OCI-LY3 (cell line): ENCODE results near the gene TMEM97.
"Not testable (repeated sequence)": the region's sequence is repeated elsewhere in the genome, so short reads cannot be mapped to it uniquely, and the experiment has no call there.

Source experiments
- H2AFZ ChIP-seq: fragments of 200-600, 300-600 bp; shearing (Covaris generic); 2 replicates; pipeline ENCODE4 v1.6.0; 2014; ENCODE audit warnings: antibody characterized with exemption, low read depth, low read length
- H3K27ac ChIP-seq: fragments of 200-600, 300-600 bp; sonication (generic); 2 replicates; pipeline ENCODE4 v1.5.1; 2014; ENCODE audit warnings: mild to moderate bottlenecking, low read length, moderate library complexity, mixed read lengths
- H3K27me3 ChIP-seq: fragments of 200-600, 300-600 bp; sonication (generic); 2 replicates; pipeline ENCODE4 v1.6.1; 2014; ENCODE audit warnings: low read depth, low read length, mixed read lengths
- H3K36me3 ChIP-seq: fragments of 200-600, 300-600 bp; sonication (generic); replicated peaks from 2 replicates; pipeline ENCODE3; 2014; ENCODE audit warnings: low read depth, low read length, mixed read lengths
- H3K4me1 ChIP-seq: fragments of 300-600, 200-600 bp; sonication (generic); 2 replicates; pipeline ENCODE4 v1.6.1; 2014; ENCODE audit warnings: low read length, mixed read lengths
- H3K4me2 ChIP-seq: fragments of 200-600, 300-600 bp; sonication (generic); 2 replicates; pipeline ENCODE4 v1.6.1; 2014; ENCODE audit warnings: low read length, mixed read lengths
- H3K4me3 ChIP-seq: fragments of 300-600, 200-600 bp; sonication (generic); 2 replicates; pipeline ENCODE4 v1.5.1; 2014; ENCODE audit warnings: antibody characterized with exemption, mild to moderate bottlenecking, low read length, moderate library complexity
- H3K79me2 ChIP-seq: fragments of 300-600, 200-600 bp; shearing (Covaris generic); 2 replicates; pipeline ENCODE4 v1.6.1; 2014; ENCODE audit warnings: mild to moderate bottlenecking, low read length, mixed read lengths
- H3K9ac ChIP-seq: fragments of 300-600, 200-600 bp; shearing (Covaris generic); 2 replicates; pipeline ENCODE4 v1.6.0; 2014; ENCODE audit warnings: mild to moderate bottlenecking, low read length, moderate library complexity
- H3K9me3 ChIP-seq: fragments of 200-600, 300-600 bp; shearing (Covaris generic); 2 replicates; pipeline ENCODE4 v1.6.1; 2014; ENCODE audit warnings: low read length, mixed read lengths; ENCODE audit not compliant: insufficient read depth
- H4K20me1 ChIP-seq: fragments of 200-600, 300-600 bp; sonication (generic); 2 replicates; pipeline ENCODE4 v1.6.1; 2016; ENCODE audit warnings: low read length, mixed read lengths; ENCODE audit not compliant: insufficient read depth
- CTCF ChIP-seq: fragments of 200-600, 300-600 bp; sonication (generic); IDR thresholded peaks from 2 replicates; pipeline ENCODE4 v1.5.1; 2014; ENCODE audit warnings: antibody characterized with exemption, low read length, low read depth
- EZH2phosphoT487 ChIP-seq: fragments of 200-600 bp; shearing (Covaris generic); IDR thresholded peaks from 2 replicates; pipeline ENCODE4 v1.6.1; 2018; ENCODE audit warnings: antibody characterized with exemption, mixed run types, low read depth

TMEM97 gene

DNA sequence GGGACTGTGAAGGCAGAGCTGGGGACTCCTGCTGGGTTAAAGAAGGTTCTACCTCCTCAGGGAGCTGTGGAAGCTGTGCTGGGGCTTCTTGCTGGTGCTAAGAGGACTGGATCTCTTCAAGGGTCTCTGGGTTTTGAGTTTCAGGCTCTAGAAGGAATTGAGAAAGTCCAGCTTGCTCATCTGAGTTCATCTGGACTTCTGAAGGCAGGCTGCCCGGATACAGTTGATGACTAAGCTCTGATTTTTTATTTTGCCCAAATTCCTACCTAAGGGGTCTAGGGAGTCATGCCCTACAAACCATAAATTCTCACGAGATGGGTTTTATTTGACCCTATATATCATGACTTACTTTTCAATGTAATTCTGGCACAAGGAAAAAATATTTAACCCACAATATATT, 46.8 kb upstream of the TMEM97 start:
- no peak for TF ChIP-seq EZH2phosphoT487
- TF ChIP-seq CTCF: no peak
- Histone ChIP-seq H3K27ac (no peak overlapping the region), H3K4me3 (no peak overlapping the region), H3K4me2 (no peak overlapping the region), H3K4me1 (no peaks in the 10 kb centered on the region), H3K27me3 (0 out of 2 replicates have a peak, but pooled peaks cover 5% of the 10 kb centered on the region), H3K36me3 (no peaks in the 10 kb centered on the region), H2AFZ (no peak overlapping the region), H3K9me3 (no peaks in the 10 kb centered on the region), H4K20me1 (no peaks in the 10 kb centered on the region), H3K9ac (no peak overlapping the region), H3K79me2 (no peaks in the 10 kb centered on the region)

DNA sequence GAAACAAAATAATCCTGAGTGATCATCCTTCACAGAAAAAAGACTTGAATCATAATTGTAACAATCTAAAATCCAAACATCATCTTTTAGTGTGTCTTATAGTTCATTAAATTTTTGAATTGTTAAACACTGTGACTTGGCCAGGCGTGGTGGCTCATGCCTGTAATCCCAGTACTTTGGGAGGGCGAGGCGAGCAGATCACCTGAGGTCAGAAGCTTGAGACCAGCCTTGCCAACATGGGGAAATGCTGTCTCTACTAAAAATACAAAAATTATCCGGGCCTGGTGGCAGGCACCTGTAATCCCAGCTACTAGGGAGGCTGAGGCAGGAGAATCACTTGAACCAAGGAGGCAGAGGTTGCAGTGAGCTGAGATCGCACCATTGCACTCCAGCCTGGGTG, 45.7 kb upstream of the TMEM97 start:
- H3K4me3 ChIP-seq, H2AFZ ChIP-seq, H3K27me3 ChIP-seq, H3K9ac ChIP-seq, H3K79me2 ChIP-seq, H3K9me3 ChIP-seq, H3K27ac ChIP-seq, H4K20me1 ChIP-seq, H3K4me2 ChIP-seq, H3K36me3 ChIP-seq, H3K4me1 ChIP-seq: not testable (repeated sequence)

GRCh38 chr17:28274591-28275265, 44.3 kb upstream of the TMEM97 start:
- Histone ChIP-seq H3K79me2 (no peaks in the 10 kb centered on the region), H3K9me3 (no peaks in the 10 kb centered on the region), H3K27ac (no peak overlapping the region), H3K4me2 (no peak overlapping the region), H3K4me1 (peaks cover 5% of the 10 kb centered on the region; the same call in 1 of the 2 replicates), H3K4me3 (no peak overlapping the region), H3K36me3 (no peaks in the 10 kb centered on the region), H2AFZ (no peak overlapping the region), H3K9ac (no peak overlapping the region), H3K27me3 (0 out of 2 replicates have a peak, but pooled peaks cover 5% of the 10 kb centered on the region), H4K20me1 (no peaks in the 10 kb centered on the region)
- TF ChIP-seq CTCF (no peak), EZH2phosphoT487 (no peak)

- H3K36me3 ChIP-seq: no peaks in the 10 kb centered on the region
- no peak for TF ChIP-seq EZH2phosphoT487
- TF ChIP-seq CTCF: no peak
- H3K9ac ChIP-seq: no peak overlapping the region
- H3K4me1 ChIP-seq: peaks cover 5% of the 10 kb centered on the region; the same call in 1 of the 2 replicates
- no peak overlapping the region for H2AFZ ChIP-seq
- no peaks in the 10 kb centered on the region for H4K20me1 ChIP-seq
- 0 out of 2 replicates have a peak, but pooled peaks cover 5% of the 10 kb centered on the region for H3K27me3 ChIP-seq
- H3K79me2 ChIP-seq: no peaks in the 10 kb centered on the region
- H3K4me3 ChIP-seq: no peak overlapping the region
- H3K27ac ChIP-seq: no peak overlapping the region
- no peaks in the 10 kb centered on the region for H3K9me3 ChIP-seq
- H3K4me2 ChIP-seq: no peak overlapping the region
Measured at GRCh38 chr17:28276011-28276410, 43.0 kb upstream of the TMEM97 start.
